Measurements from ENCODE around the gene GSTM5. TPM values are rescaled to one million over a fixed set of nuclear protein-coding genes. Genes with fewer than 3 reads are reported as not detected.

Gene GSTM5
- total and polyA plus RNA-seq, 2 of the 13 experiments (the other 11 are each of a cell fraction or from before 2014, with no cell fraction given) = not detected

DNA sequence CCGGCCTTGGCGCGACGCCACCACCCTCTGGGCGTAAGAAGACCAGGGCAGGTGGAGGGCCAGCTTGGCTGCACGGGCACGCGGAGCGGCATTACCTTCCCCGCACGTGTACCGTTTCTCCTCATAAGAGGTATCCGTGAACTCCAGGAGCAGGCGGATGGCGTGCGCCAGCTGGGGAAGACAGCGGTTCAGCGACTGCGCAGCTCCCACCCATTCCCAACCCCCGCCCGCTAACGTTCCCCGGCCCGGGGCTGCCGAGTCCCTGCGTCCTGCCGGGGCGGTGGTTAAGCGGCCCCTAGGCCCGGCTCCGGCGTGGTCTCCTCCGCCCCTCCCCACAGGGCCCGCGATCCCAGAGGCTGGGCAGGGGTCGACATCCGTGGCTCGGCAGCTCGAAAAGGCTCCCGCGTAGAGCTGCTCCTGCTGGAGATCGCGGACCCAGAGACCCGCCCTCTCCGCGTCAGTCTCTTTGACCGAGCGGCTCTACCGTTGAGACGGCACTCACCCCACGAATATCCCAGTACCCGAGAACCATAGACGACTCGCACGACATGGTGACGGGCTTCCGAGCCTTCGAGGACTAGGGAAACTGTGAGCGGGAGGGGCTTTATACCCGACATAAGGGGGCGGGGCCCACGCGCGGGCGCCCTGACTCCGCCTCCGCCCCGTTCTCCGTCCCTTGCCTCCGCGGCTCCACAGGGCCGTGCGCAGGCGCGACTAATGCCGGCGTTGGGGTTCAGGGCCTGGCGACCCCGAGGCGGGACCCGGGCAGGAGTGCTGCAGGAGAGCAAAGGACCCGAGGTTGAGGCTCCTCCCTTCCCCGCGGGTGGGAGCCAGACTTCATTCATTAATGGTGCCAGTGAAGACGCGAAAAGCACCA lies 27.9 kb downstream of the GSTM5 start (continued):
- TF ChIP-seq ZC3H4 (CRISPR knock-in tag; IDR thresholded peaks at IDR 0.05; ENCODE audit: borderline replicate concordance) (no peak), MXD3 (CRISPR knock-in tag; IDR thresholded peaks at IDR 0.05) (peak; percentile 46; the same call in 1 of the 2 replicates), SP4 (CRISPR knock-in tag; IDR thresholded peaks at IDR 0.05) (peak; percentile 82), CCAR2 (optimal IDR thresholded peaks at IDR 0.05; ENCODE audit: low read depth, low read length) (no peak), GABPB1 (CRISPR knock-in tag; IDR thresholded peaks at IDR 0.05) (peak; percentile 63; the same call in 1 of the 2 replicates), ZNF614 (CRISPR knock-in tag; IDR thresholded peaks at IDR 0.05; ENCODE audit: borderline replicate concordance) (no peak), ZNF138 (CRISPR knock-in tag; IDR thresholded peaks at IDR 0.05; ENCODE audit: low read depth) (no peak), PAF1 (CRISPR knock-in tag; IDR thresholded peaks at IDR 0.05) (no peak), NCOR1 (IDR thresholded peaks at IDR 0.05; ENCODE audit: borderline replicate concordance, low read length) (no peak), SYNCRIP (IDR thresholded peaks at IDR 0.05; ENCODE audit: insufficient read depth, low read depth, low read length) (no peak), ZFP90 (CRISPR knock-in tag; IDR thresholded peaks at IDR 0.05; ENCODE audit: borderline replicate concordance) (no peak), SRY (CRISPR knock-in tag; IDR thresholded peaks at IDR 0.05) (peak; percentile 79; the same call in 1 of the 2 replicates), HCFC1 (IDR thresholded peaks at IDR 0.05; ENCODE audit: low read depth, low read length) (no peak), ZNF878 (CRISPR knock-in tag; IDR thresholded peaks at IDR 0.05) (no peak), ZNF282 (IDR thresholded peaks at IDR 0.05; ENCODE audit: partially characterized antibody) (no peak), MAFG (CRISPR knock-in tag; IDR thresholded peaks at IDR 0.05) (no peak), ZNF777 (CRISPR knock-in tag; IDR thresholded peaks at IDR 0.05) (peak; percentile 91), ZNF503 (CRISPR knock-in tag; IDR thresholded peaks at IDR 0.05) (no peak), DNMT1 (CRISPR knock-in tag; IDR thresholded peaks at IDR 0.05) (no peak), CCDC6 (CRISPR knock-in tag; IDR thresholded peaks at IDR 0.05) (no peak), NFIB (CRISPR knock-in tag; IDR thresholded peaks at IDR 0.05; ENCODE audit: borderline replicate concordance) (no peak), ARNT2 (CRISPR knock-in tag; IDR thresholded peaks at IDR 0.05; ENCODE audit: low read depth) (peak; percentile 75)
- TF ChIP-seq, protein P1, sequence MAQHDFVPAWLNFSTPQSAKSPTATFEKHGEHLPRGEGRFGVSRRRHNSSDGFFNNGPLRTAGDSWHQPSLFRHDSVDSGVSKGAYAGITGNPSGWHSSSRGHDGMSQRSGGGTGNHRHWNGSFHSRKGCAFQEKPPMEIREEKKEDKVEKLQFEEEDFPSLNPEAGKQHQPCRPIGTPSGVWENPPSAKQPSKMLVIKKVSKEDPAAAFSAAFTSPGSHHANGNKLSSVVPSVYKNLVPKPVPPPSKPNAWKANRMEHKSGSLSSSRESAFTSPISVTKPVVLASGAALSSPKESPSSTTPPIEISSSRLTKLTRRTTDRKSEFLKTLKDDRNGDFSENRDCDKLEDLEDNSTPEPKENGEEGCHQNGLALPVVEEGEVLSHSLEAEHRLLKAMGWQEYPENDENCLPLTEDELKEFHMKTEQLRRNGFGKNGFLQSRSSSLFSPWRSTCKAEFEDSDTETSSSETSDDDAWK (CRISPR knock-in tag; IDR thresholded peaks at IDR 0.05) = no peak
- TF ChIP-seq, protein P2, sequence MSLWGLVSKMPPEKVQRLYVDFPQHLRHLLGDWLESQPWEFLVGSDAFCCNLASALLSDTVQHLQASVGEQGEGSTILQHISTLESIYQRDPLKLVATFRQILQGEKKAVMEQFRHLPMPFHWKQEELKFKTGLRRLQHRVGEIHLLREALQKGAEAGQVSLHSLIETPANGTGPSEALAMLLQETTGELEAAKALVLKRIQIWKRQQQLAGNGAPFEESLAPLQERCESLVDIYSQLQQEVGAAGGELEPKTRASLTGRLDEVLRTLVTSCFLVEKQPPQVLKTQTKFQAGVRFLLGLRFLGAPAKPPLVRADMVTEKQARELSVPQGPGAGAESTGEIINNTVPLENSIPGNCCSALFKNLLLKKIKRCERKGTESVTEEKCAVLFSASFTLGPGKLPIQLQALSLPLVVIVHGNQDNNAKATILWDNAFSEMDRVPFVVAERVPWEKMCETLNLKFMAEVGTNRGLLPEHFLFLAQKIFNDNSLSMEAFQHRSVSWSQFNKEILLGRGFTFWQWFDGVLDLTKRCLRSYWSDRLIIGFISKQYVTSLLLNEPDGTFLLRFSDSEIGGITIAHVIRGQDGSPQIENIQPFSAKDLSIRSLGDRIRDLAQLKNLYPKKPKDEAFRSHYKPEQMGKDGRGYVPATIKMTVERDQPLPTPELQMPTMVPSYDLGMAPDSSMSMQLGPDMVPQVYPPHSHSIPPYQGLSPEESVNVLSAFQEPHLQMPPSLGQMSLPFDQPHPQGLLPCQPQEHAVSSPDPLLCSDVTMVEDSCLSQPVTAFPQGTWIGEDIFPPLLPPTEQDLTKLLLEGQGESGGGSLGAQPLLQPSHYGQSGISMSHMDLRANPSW (CRISPR knock-in tag; IDR thresholded peaks at IDR 0.05; ENCODE audit: borderline replicate concordance) = no peak; the same call in 1 of the 2 replicates

Measured in HepG2 (cell line).